Measurements from ENCODE around the gene GPBP1L1.
"Not testable (repeated sequence)": the region's sequence is repeated elsewhere in the genome, so short reads cannot be mapped to it uniquely, and the experiment has no call there.

GPBP1L1 gene

GRCh38 chr1:45607404-45608074, 78.8 kb downstream of the GPBP1L1 start:
- Histone ChIP-seq H3K4me3 (ENCODE audit: low read length) (no peak overlapping the region), H3K27me3 (ENCODE audit: insufficient read depth, low read length) (no peaks in the 10 kb centered on the region), H3K9ac (ENCODE audit: low read depth, low read length) (no peak overlapping the region), H3K9me3 (ENCODE audit: insufficient read depth, low read depth, low read length) (no peaks in the 10 kb centered on the region), H3K27ac (ENCODE audit: low read length) (no peak overlapping the region), H3K36me3 (ENCODE audit: insufficient read depth, low read depth, low read length) (peaks cover 96% of the 10 kb centered on the region), H3K4me1 (ENCODE audit: insufficient read depth, low read length) (no peaks in the 10 kb centered on the region)

GRCh38 chr1:45604239-45604638, 82.1 kb downstream of the GPBP1L1 start:
- Histone ChIP-seq H3K4me3 (ENCODE audit: low read length) (no peak overlapping the region), H3K9ac (ENCODE audit: low read depth, low read length) (no peak overlapping the region), H3K9me3 (ENCODE audit: insufficient read depth, low read depth, low read length) (no peaks in the 10 kb centered on the region), H3K27ac (ENCODE audit: low read length) (no peak overlapping the region), H3K4me1 (ENCODE audit: insufficient read depth, low read length) (no peaks in the 10 kb centered on the region), H3K36me3 (ENCODE audit: insufficient read depth, low read depth, low read length) (peaks cover 98% of the 10 kb centered on the region), H3K27me3 (ENCODE audit: insufficient read depth, low read length) (no peaks in the 10 kb centered on the region)

- not testable (repeated sequence) for H3K9me3 ChIP-seq (ENCODE audit: insufficient read depth, low read depth, low read length); H3K9ac ChIP-seq (ENCODE audit: low read depth, low read length); H3K4me3 ChIP-seq (ENCODE audit: low read length); H3K27ac ChIP-seq (ENCODE audit: low read length); H3K4me1 ChIP-seq (ENCODE audit: insufficient read depth, low read length); H3K27me3 ChIP-seq (ENCODE audit: insufficient read depth, low read length)
- peaks cover 97% of the 10 kb centered on the region for H3K36me3 ChIP-seq (ENCODE audit: insufficient read depth, low read depth, low read length)
Observed at GRCh38 chr1:45596765-45597164, 89.6 kb downstream of the GPBP1L1 start.

GRCh38 chr1:45594412-45594811, 91.9 kb downstream of the GPBP1L1 start:
- peaks cover 98% of the 10 kb centered on the region for H3K36me3 ChIP-seq (ENCODE audit: insufficient read depth, low read depth, low read length)

GRCh38 chr1:45589861-45590260, 96.5 kb downstream of the GPBP1L1 start:
- Histone ChIP-seq H3K9me3 (ENCODE audit: insufficient read depth, low read depth, low read length) (no peaks in the 10 kb centered on the region), H3K27ac (ENCODE audit: low read length) (no peak overlapping the region), H3K27me3 (ENCODE audit: insufficient read depth, low read length) (no peaks in the 10 kb centered on the region), H3K4me1 (ENCODE audit: insufficient read depth, low read length) (peaks cover 6% of the 10 kb centered on the region; the same call in 1 of the 2 replicates), H3K36me3 (ENCODE audit: insufficient read depth, low read depth, low read length) (peaks cover 91% of the 10 kb centered on the region), H3K4me3 (ENCODE audit: low read length) (no peak overlapping the region), H3K9ac (ENCODE audit: low read depth, low read length) (no peak overlapping the region)

More at GRCh38 chr1:45594412-45594811, 91.9 kb downstream of the GPBP1L1 start:
- Histone ChIP-seq H3K27me3 (ENCODE audit: insufficient read depth, low read length) (no peaks in the 10 kb centered on the region), H3K27ac (ENCODE audit: low read length) (no peak overlapping the region), H3K4me1 (ENCODE audit: insufficient read depth, low read length) (no peaks in the 10 kb centered on the region), H3K9me3 (ENCODE audit: insufficient read depth, low read depth, low read length) (no peaks in the 10 kb centered on the region), H3K4me3 (ENCODE audit: low read length) (no peak overlapping the region), H3K9ac (ENCODE audit: low read depth, low read length) (no peak overlapping the region)

GRCh38 chr1:45586769-45587168, 99.6 kb downstream of the GPBP1L1 start:
- H3K27ac ChIP-seq (ENCODE audit: low read length): no peak overlapping the region
- H3K9ac ChIP-seq (ENCODE audit: low read depth, low read length): peak overlapping the region; percentile 2; the same call in 1 of the 2 replicates
- peaks cover 66% of the 10 kb centered on the region for H3K36me3 ChIP-seq (ENCODE audit: insufficient read depth, low read depth, low read length)
- peaks cover 6% of the 10 kb centered on the region; the same call in 1 of the 2 replicates for H3K4me1 ChIP-seq (ENCODE audit: insufficient read depth, low read length)
- H3K9me3 ChIP-seq (ENCODE audit: insufficient read depth, low read depth, low read length): no peaks in the 10 kb centered on the region
- H3K4me3 ChIP-seq (ENCODE audit: low read length): peak overlapping the region; percentile 90
- H3K27me3 ChIP-seq (ENCODE audit: insufficient read depth, low read length): no peaks in the 10 kb centered on the region

- Histone ChIP-seq H3K9me3 (ENCODE audit: insufficient read depth, low read depth, low read length) (no peaks in the 10 kb centered on the region), H3K27me3 (ENCODE audit: insufficient read depth, low read length) (no peaks in the 10 kb centered on the region), H3K4me1 (ENCODE audit: insufficient read depth, low read length) (peaks cover 6% of the 10 kb centered on the region; the same call in 1 of the 2 replicates), H3K9ac (ENCODE audit: low read depth, low read length) (peak overlapping the region; percentile 97), H3K36me3 (ENCODE audit: insufficient read depth, low read depth, low read length) (peaks cover 54% of the 10 kb centered on the region), H3K27ac (ENCODE audit: low read length) (no peak overlapping the region), H3K4me3 (ENCODE audit: low read length) (peak overlapping the region; percentile 90)
Observed at GRCh38 chr1:45585496-45586075, 100.7 kb downstream of the GPBP1L1 start.

GRCh38 chr1:45585110-45585426, 101.3 kb downstream of the GPBP1L1 start:
- Histone ChIP-seq H3K4me1 (ENCODE audit: insufficient read depth, low read length) (peaks cover 6% of the 10 kb centered on the region; the same call in 1 of the 2 replicates), H3K27ac (ENCODE audit: low read length) (peak overlapping the region; percentile 73), H3K4me3 (ENCODE audit: low read length) (peak overlapping the region; percentile 90), H3K9me3 (ENCODE audit: insufficient read depth, low read depth, low read length) (no peaks in the 10 kb centered on the region), H3K27me3 (ENCODE audit: insufficient read depth, low read length) (no peaks in the 10 kb centered on the region), H3K36me3 (ENCODE audit: insufficient read depth, low read depth, low read length) (peaks cover 50% of the 10 kb centered on the region), H3K9ac (ENCODE audit: low read depth, low read length) (peak overlapping the region; percentile 97)

- peak overlapping the region; percentile 90 for H3K4me3 ChIP-seq (ENCODE audit: low read length)
- H3K36me3 ChIP-seq (ENCODE audit: insufficient read depth, low read depth, low read length): peaks cover 44% of the 10 kb centered on the region
- no peaks in the 10 kb centered on the region for H3K27me3 ChIP-seq (ENCODE audit: insufficient read depth, low read length)
- H3K9ac ChIP-seq (ENCODE audit: low read depth, low read length): peak overlapping the region; percentile 97
- peaks cover 6% of the 10 kb centered on the region; the same call in 1 of the 2 replicates for H3K4me1 ChIP-seq (ENCODE audit: insufficient read depth, low read length)
- H3K9me3 ChIP-seq (ENCODE audit: insufficient read depth, low read depth, low read length): no peaks in the 10 kb centered on the region
- H3K27ac ChIP-seq (ENCODE audit: low read length): peak overlapping the region; percentile 89
Observed at GRCh38 chr1:45584351-45585109, 101.8 kb downstream of the GPBP1L1 start.

- peaks cover 37% of the 10 kb centered on the region for H3K36me3 ChIP-seq (ENCODE audit: insufficient read depth, low read depth, low read length)
- peak within 1 kb of the TSS; percentile 97 for H3K9ac ChIP-seq (ENCODE audit: low read depth, low read length)
- H3K27me3 ChIP-seq (ENCODE audit: insufficient read depth, low read length): no peaks in the 10 kb centered on the region
- H3K4me1 ChIP-seq (ENCODE audit: insufficient read depth, low read length): peaks cover 6% of the 10 kb centered on the region; the same call in 1 of the 2 replicates
- H3K27ac ChIP-seq (ENCODE audit: low read length): peak within 1 kb of the TSS; percentile 89
- H3K4me3 ChIP-seq (ENCODE audit: low read length): peak within 1 kb of the TSS; percentile 90
- H3K9me3 ChIP-seq (ENCODE audit: insufficient read depth, low read depth, low read length): no peaks in the 10 kb centered on the region
Observed at GRCh38 chr1:45583666-45584350, 102.5 kb downstream of the GPBP1L1 start, which contains the start of gene NASP. Gene NASP, plus strand, starts transcription at chr1:45584041. Its CDS starts 106 bp downstream, at chr1:45584147.

GRCh38 chr1:45583264-45583665, 103.1 kb downstream of the GPBP1L1 start:
- Histone ChIP-seq H3K9ac (ENCODE audit: low read depth, low read length) (peak overlapping the region; percentile 97; the same call in 1 of the 2 replicates), H3K27me3 (ENCODE audit: insufficient read depth, low read length) (no peaks in the 10 kb centered on the region), H3K36me3 (ENCODE audit: insufficient read depth, low read depth, low read length) (peaks cover 32% of the 10 kb centered on the region), H3K9me3 (ENCODE audit: insufficient read depth, low read depth, low read length) (no peaks in the 10 kb centered on the region), H3K27ac (ENCODE audit: low read length) (peak overlapping the region; percentile 31), H3K4me3 (ENCODE audit: low read length) (peak overlapping the region; percentile 90), H3K4me1 (ENCODE audit: insufficient read depth, low read length) (peaks cover 6% of the 10 kb centered on the region; the same call in 1 of the 2 replicates)
